ENCODE data around the gene P3H3.

Gene P3H3

DNA sequence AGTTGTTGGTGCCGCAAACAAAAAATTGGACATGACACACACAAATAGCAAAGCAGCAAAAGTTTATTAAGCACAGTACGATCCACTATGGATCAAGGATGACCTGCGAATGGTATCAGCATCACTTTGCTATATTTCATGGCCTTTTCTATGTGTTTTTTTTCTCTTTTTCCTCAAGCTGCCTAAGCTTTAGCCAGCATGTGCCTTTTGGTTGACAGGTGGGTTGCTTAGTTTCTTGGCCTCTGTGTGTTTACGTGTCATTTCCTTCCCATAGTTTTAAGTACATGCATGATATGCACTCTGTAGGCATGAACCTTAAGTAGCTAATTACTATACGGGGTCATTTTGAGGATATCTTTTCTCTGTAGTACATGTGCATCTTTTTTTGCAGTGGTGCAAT lies 29.1 kb upstream of the P3H3 start:
- no peak for DNase-seq

DNA sequence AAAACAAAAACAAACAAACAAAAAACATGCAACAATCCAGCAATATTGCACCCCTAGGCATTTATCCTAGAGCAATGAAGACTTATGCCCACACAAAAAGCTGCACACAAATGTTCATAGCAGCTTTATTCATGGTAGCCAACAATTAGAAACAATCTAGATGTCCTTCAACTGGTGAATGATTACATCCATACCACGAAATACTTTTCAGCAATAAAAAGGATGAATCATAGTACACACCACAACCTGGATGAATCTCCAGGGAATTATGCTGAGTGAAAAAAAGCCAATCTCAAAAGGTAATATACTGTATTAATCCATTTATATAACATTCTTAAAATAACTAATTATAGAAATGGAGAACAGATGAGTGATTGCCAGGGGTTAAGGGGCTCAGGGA lies 21.0 kb upstream of the P3H3 start:
- DNase-seq = no peak

DNA sequence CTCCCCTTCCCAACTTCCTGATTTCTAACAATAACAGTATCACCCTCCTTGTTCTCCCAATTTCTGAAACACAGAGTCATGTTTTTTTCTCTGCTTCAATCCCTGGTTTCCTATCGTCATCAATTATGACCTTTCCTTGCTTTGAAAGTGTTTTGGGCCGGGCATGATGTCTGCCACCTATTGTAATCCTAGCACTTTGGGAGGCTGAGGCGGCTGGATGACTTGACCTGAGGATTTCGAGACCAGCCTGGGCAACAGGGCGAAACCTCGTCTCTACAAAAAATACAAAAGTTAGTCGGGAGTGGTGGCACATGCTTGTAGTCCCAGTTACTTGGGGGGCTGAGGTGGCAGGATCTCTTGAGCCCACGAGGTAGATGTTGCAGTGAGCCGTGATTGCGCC lies 19.2 kb upstream of the P3H3 start:
- DNase-seq = no peak

DNA sequence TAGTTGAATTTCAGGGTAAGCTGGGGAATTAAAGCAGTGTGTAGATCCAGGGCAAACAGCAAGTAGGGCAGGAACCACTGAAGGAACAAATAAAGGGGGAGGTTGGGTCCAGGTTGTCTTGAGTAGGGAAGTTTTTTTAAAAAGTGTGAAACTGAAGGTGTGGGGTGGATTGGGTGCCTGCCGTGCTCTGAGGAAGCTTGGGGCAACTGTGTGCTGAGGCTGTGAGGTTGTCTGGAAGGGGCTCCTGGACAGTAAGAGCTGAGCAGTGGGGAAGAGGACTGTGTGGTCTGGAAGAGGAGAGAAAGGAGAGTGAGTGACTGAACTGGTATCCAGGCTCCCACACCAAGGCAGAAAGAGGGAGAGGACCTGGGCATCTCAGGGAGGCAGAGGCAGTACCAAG lies 17.4 kb upstream of the P3H3 start:
- no peak for DNase-seq

GRCh38 chr12:6813363-6813762 lies 14.8 kb upstream of the P3H3 start:
- DNase-seq = no peak

DNA sequence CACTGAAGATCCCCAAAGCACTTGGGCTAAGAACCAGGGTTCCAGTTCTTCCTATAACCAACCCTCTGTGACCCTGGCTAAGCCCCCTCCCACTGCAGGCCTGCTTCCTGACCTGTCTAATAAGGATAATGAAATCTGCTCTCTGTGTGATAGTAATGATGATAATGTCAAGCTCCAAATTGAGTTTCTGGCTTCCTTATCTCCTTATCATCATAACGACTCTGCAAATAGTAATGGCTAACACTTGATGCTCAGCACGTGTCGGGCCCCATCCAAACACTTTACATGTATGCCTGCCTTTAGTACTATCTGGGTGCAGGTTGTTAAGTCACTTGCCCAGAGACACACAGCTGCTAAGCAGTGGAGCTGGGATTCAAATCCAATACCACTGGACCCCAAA lies 11.6 kb upstream of the P3H3 start:
- no peak for DNase-seq

DNA sequence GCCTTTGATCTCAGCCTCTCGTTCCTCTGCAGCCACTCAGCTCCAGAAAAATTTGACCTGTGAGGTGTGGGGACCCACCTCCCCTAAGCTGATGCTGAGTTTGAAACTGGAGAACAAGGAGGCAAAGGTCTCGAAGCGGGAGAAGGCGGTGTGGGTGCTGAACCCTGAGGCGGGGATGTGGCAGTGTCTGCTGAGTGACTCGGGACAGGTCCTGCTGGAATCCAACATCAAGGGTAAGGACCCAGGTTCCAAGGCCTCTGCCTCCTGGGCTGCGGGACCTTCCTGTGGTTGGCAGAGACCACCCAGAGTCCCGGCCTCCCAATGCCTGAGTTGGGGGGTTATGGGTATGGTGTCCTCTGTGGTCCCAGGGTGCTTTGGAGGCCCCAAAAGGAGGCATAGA lies 11.1 kb upstream of the P3H3 start:
- no peak for DNase-seq

GRCh38 chr12:6817662-6818157 lies 10.5 kb upstream of the P3H3 start:
- no peak for DNase-seq

GRCh38 chr12:6818222-6818621 lies 10.0 kb upstream of the P3H3 start:
- DNase-seq = no peak

- DNase-seq = no peak
Measured at GRCh38 chr12:6818645-6819044, 9.6 kb upstream of the P3H3 start.

- DNase-seq = no peak
Measured at GRCh38 chr12:6819106-6820030, 8.8 kb upstream of the P3H3 start.

- no peak for DNase-seq
Measured at GRCh38 chr12:6820166-6820565, 8.0 kb upstream of the P3H3 start.

DNA sequence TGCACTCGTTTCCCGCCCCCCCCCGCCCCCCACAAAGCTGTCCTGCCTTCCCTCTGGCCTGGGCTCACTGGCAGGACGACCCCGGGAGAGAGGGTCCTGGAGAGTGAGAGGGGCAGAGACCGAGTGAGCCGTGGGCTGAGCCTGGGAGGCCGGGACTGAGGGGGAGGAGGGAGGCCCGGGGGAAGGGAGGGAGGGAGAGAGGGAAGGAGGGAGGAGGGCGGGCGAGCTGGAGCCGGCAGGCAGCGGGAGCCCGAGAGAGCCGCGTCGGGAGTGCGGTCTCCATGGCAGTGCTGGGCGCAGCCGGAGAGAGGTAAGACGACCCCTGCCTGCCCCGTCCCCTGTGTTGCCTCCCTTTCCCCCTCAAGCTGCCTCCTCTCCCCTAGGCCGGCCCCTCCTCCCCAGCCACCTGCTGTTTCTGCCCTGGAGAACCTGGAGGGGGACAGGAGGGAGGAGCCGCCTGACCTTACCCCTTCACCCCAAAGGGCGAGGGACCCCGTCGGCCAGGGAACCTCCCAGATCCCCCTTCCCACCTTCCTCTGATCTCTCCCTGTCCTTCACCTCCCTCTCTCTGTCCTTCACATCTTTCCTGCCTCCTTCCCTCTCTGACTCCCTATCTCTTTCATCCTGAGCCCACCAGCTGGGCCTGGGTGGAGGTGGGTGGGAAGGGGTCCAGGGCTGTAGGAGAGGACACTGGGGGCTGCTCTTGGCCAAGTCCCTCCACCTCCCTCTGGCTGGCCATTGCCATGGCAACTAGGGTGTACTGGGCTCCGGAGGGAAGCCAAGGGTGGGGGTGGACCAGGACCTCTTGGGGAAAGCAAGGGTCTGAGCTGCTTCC lies 6.4 kb upstream of the P3H3 start, which contains the start of gene GPR162:
Gene GPR162 (plus strand): TSS at position 231 of the 835 bp plus-strand sequence. CDS start 2,078 bp downstream, outside the sequence.
- DNase-seq = peak in 33 of 56 donors; percentile 22 to 82 (median 65)

DNA sequence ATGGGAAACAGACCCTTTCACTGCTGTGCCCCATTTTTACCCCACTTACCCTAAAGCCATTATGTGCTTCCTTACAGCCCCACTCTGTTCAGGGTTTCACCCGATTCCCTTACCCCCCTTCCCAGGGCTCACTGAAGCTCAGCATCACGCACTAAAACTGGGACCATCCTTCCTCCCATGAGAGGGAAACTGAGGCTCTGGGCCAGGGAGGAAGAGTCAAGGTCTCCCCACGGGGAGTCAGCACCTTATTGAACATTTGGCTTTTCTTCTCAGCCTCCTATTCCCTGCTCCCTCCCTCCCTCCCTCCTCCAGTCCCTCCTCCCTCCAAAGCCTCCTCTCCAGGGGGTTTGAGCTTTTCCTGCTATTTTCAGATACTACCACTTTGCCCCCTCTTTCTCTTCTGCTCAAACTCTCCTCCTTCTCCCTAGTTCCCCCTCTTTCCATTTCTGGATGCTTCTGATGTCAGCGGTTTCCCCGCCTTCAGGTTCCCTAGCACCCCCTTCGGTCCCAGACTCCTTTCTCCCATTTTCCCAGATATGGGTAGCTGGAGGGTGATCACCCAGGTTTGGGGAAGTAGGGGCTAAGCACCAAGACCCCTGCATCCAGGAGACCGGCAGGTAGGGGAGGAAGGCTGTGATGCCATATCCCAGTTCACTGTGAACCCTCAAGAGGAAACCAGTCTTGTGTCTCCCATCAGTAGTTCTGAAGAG lies 5.6 kb upstream of the P3H3 start:
- DNase-seq = peak in 1 of 56 donors; percentile 40

DNA sequence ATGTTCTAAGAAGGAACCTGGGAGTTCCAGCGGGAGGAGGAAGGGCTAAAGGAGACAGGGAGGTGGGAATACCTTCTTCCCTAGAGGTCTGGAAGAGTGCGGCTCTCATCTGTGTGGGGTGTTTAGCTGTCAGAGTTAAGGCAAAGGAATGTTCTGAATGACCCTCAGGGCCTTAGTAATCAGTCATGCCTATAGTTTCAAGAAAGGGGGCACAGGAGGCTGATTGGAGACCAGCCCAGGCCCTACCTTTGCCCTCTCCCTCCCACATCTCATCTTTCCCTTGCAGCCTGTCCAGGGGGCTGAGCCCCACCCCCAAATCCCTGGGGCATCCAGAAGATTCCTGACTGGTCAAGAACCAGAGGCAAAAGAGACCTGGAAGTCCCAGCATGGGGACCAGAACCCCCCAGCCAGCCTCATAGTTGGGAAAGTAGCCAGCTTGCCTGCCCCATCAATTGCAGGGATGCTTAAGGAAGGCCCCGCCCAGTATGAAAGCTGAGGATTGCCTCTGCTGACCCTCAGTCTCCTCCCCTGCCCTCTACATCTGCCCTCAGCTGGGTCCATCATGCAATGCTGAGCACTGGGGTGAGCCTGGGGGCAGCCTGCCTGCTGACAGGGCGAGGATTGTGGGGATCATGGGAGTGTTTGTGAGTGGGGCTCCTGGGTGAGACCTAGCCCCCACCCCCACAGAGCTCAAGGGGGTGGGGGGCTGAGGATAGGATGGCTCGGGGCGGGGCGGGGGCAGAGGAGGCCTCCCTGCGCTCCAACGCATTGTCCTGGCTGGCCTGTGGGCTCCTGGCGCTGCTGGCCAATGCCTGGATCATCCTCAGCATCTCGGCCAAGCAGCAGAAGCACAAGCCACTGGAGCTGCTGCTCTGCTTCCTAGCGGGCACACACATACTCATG lies 4.8 kb upstream of the P3H3 start:
- no peak for DNase-seq

GRCh38 chr12:6824085-6824775 lies 4.0 kb upstream of the P3H3 start:
- peak in 11 of 56 donors; percentile 14 to 32 (median 20) for DNase-seq

- DNase-seq = no peak
Measured at GRCh38 chr12:6824901-6825381, 3.3 kb upstream of the P3H3 start.

DNA sequence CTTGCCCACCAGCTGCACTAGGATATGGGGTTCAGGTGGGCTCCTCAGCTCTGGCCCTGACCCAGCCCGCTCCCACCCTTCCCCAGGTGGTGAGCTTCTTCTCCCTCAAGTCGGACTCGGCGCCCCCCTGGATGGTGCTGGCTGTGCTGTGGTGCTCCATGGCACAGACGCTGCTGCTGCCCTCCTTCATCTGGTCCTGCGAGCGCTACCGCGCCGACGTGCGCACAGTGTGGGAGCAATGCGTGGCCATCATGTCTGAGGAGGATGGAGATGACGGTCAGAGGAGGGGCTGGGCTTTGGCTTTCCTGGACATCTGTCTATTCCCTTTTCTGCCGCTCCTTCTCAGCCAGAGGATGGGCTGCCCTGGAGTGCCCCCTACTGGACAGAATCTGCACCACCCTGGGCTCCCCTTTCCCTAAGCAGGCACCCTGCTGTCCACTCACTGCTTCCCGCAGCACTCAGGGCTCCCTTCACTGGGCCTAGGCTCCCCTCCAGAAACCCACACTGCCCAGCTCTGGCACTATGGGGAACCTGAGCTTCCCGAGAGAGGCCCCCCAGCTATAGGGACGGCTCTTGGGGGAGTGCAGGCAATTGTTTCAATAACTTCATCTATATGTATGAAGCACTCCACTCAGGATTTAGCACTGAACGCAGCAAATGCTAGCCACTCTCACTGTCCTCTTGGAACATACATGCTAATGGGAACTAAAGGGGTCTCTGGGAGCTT lies 2.6 kb upstream of the P3H3 start:
- peak in 54 of 56 donors; percentile 30 to 90 (median 72) for DNase-seq
